Fibroblast of lung (primary cell): ENCODE data around the gene CALCOCO1. TPM values are rescaled to one million over a fixed set of nuclear protein-coding genes. Genes with fewer than 3 reads are reported as not detected.

Experiments used
- DNase-seq, 2 donors: peaks; one replicate each; pipeline versions ENCODE4 v3.0.0 to v3.0.0-alpha.2; 2010; ENCODE audit warnings: low read depth in 2 of 2
- H2AFZ ChIP-seq: 2 replicates; pipeline ENCODE4 v1.5.1; 2012; ENCODE audit warnings: low read length, control low read depth, inconsistent platforms
- H3K27ac ChIP-seq: 2 replicates; pipeline ENCODE4 v1.5.1; 2011; ENCODE audit warnings: low read length, control low read depth; ENCODE audit not compliant: insufficient read depth
- H3K27me3 ChIP-seq: 2 replicates; pipeline ENCODE4 v1.5.1; 2011; ENCODE audit warnings: mild to moderate bottlenecking, low read length; ENCODE audit not compliant: control insufficient read depth, insufficient read depth
- H3K36me3 ChIP-seq: 2 replicates; pipeline ENCODE4 v1.5.1; 2011; ENCODE audit warnings: low read length; ENCODE audit not compliant: control insufficient read depth, insufficient read depth
- H3K4me1 ChIP-seq: 2 replicates; pipeline ENCODE4 v1.5.1; 2011; ENCODE audit warnings: low read length; ENCODE audit not compliant: control insufficient read depth, insufficient read depth; ENCODE audit errors: extremely low read depth
- H3K4me2 ChIP-seq: 2 replicates; pipeline ENCODE4 v1.5.1; 2011; ENCODE audit warnings: low read length, control low read depth; ENCODE audit not compliant: insufficient read depth; ENCODE audit errors: extremely low read depth
- H3K4me3 ChIP-seq, 4 experiments: fragments of 200-600 bp in 1 of 4; sonication (generic) in 1 of 4; replicated peaks in 1 of 4; 2 replicates each; pipeline ENCODE4 v1.5.1; 2011 to 2016; ENCODE audit warnings: low read length in 4 of 4, low read depth in 3 of 4, mild to moderate bottlenecking in 3 of 4, control low read depth in 2 of 4, inconsistent platforms in 1 of 4, mixed read lengths in 1 of 4; ENCODE audit not compliant: insufficient read depth in 1 of 4; ENCODE audit errors: control extremely low read depth in 1 of 4
- H3K79me2 ChIP-seq: 2 replicates; pipeline ENCODE4 v1.5.1; 2012; ENCODE audit warnings: mild to moderate bottlenecking, low read length, inconsistent platforms; ENCODE audit not compliant: control insufficient read depth, insufficient read depth
- H3K9ac ChIP-seq: 2 replicates; pipeline ENCODE4 v1.5.1; 2011; ENCODE audit warnings: mild to moderate bottlenecking, low read length, control low read depth; ENCODE audit not compliant: insufficient read depth
- H3K9me3 ChIP-seq: 2 replicates; pipeline ENCODE4 v1.5.1; 2012; ENCODE audit warnings: low read depth, low read length; ENCODE audit not compliant: control insufficient read depth, insufficient read depth
- H4K20me1 ChIP-seq: 2 replicates; pipeline ENCODE4 v1.5.1; 2011; ENCODE audit warnings: low read length; ENCODE audit not compliant: control insufficient read depth, insufficient read depth; ENCODE audit errors: extremely low read depth
- EZH2 ChIP-seq: IDR thresholded peaks from 2 replicates; pipeline ENCODE4 v1.5.1; 2012; ENCODE audit warnings: low read length, control low read depth, mild to moderate bottlenecking; ENCODE audit errors: missing control alignments
- polyA minus RNA-seq: library from RNA; depleted of rRNA, polyadenylated mRNA; stranded (reverse); fragments of >200 nt; gene quantifications from 2 replicates; pipeline ENCODE4 v1.2.3, GENCODE V29; 2011; ENCODE audit warnings: low replicate concordance
- polyA plus RNA-seq, 2 donors: library from polyadenylated mRNA; depleted of rRNA in 1 of 2; stranded (reverse) in 1 of 2; unstranded in 1 of 2; fragments of >200 nt; gene quantifications; 2 replicates each; pipeline ENCODE4 v1.2.1, GENCODE V29; 2011 to 2012; ENCODE audit warnings: missing spikeins in 1 of 2
- total RNA-seq: library from RNA; depleted of rRNA; stranded (reverse); fragments of >200 nt; gene quantifications from 2 replicates; pipeline ENCODE4 v1.2.1, GENCODE V29; 2014
- TF ChIP-seq, protein P1 (sequence below), 2 donors: IDR thresholded peaks in 1 of 2; conservative IDR thresholded peaks in 1 of 2; 1 replicate in 1 of 2; 2 replicates in 1 of 2; pipeline ENCODE4 v1.5.1; 2011 to 2012; ENCODE audit warnings: low read length in 2 of 2, control low read depth in 1 of 2, inconsistent platforms in 1 of 2, low read depth in 1 of 2, mild to moderate bottlenecking in 1 of 2

CALCOCO1 gene
- 116 and 118 TPM in 2 replicates for total RNA-seq
- 74.6 and 125 TPM in 2 replicates for polyA plus RNA-seq
- polyA plus RNA-seq (2012): 61.5 and 104 TPM in 2 replicates
- polyA minus RNA-seq: 151 and 292 TPM in 2 replicates

DNA sequence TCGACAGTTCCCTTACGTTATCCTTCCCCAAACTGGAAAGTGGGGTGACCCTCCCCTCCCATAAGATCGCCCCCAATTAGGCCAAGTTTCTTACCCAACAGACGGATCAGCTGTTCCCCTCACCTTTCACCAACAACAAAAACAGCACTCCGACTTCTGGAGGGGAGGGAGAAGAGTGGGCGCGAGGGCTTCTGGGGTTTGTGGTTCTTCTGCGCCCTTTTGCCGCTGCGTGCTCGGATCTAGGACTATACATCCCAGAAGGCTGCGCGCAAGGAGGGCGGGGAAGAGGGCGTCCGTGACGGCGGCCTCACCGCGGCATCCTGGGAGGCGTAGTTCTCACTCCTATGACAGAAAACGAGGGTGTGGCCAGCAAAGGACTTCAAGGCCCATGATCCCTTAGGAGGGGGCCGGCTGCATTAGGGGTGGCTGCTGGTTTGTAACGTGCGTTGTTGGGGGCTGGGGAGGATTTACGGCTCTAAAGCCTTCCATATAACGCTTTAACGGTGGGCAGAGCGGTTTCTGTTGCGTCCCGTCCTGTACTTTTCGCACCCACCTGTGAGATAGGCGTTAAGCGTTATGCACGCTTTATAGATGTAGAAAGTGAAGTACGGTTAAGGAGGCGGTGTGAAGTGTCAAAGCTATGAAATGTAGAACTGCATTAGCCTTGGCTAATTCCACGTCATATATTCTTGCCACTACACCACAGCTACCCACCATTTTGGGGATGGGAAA is at the start of gene CALCOCO1:
Gene CALCOCO1, minus strand, starts transcription at position 143 of the 732 bp plus-strand sequence. CDS start 2,210 bp downstream, outside the sequence.
- H3K36me3 ChIP-seq: peaks cover 2% of the 10 kb centered on the region
- peaks cover 4% of the 10 kb centered on the region for H3K79me2 ChIP-seq
- TF ChIP-seq EZH2: no peak
- TF ChIP-seq, protein P1, sequence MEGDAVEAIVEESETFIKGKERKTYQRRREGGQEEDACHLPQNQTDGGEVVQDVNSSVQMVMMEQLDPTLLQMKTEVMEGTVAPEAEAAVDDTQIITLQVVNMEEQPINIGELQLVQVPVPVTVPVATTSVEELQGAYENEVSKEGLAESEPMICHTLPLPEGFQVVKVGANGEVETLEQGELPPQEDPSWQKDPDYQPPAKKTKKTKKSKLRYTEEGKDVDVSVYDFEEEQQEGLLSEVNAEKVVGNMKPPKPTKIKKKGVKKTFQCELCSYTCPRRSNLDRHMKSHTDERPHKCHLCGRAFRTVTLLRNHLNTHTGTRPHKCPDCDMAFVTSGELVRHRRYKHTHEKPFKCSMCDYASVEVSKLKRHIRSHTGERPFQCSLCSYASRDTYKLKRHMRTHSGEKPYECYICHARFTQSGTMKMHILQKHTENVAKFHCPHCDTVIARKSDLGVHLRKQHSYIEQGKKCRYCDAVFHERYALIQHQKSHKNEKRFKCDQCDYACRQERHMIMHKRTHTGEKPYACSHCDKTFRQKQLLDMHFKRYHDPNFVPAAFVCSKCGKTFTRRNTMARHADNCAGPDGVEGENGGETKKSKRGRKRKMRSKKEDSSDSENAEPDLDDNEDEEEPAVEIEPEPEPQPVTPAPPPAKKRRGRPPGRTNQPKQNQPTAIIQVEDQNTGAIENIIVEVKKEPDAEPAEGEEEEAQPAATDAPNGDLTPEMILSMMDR (conservative IDR thresholded peaks at IDR 0.05 in 1 of 2, IDR thresholded peaks at IDR 0.05 in 1 of 2; ENCODE audit: low read depth in 1 of 2, low read length in 2 of 2): no peak
- peak within 1 kb of the TSS; percentile 88 for H3K4me2 ChIP-seq
- no peaks in the 10 kb centered on the region for H3K9me3 ChIP-seq
- H3K9ac ChIP-seq: peak within 1 kb of the TSS; percentile 63
- H3K27me3 ChIP-seq: no peaks in the 10 kb centered on the region
- peak within 1 kb of the TSS; percentile 84 to 95 (median 88) for H3K4me3 ChIP-seq
- no peaks in the 10 kb centered on the region for H4K20me1 ChIP-seq
- H3K4me1 ChIP-seq: no peaks in the 10 kb centered on the region
- H3K27ac ChIP-seq: peak within 1 kb of the TSS; percentile 68
- peak; percentile 98 to 99 for DNase-seq
- H2AFZ ChIP-seq: peak within 1 kb of the TSS; percentile 88

DNA sequence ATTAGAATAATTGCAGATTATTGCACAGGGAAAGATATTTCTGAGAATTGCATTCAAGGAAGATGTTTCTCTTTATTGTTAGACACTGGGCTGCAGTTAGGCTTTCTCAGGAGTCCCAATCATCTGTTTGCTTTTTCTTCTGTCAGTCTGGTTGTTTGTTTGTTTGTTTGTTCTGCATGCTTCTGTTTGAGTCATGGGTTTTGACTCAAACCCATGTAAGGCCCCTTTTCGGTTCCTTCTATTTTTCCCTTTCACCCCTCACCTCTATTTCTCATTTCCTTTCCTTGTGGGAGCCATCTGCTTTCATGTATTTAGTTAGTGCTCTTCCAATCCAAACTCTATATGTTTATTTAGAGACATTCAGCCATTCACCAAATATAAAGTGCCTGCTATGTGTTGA is 49.6 kb upstream of the CALCOCO1 start:
- DNase-seq: no peak
- Histone ChIP-seq H2AFZ (no peak overlapping the region), H3K4me2 (no peak overlapping the region), H3K79me2 (no peaks in the 10 kb centered on the region), H3K27me3 (peaks cover 8% of the 10 kb centered on the region), H3K9me3 (no peaks in the 10 kb centered on the region), H3K4me1 (no peaks in the 10 kb centered on the region), H4K20me1 (no peaks in the 10 kb centered on the region), H3K36me3 (no peaks in the 10 kb centered on the region), H3K9ac (no peak overlapping the region), H3K27ac (no peak overlapping the region), H3K4me3 (no peak overlapping the region)
- TF ChIP-seq, protein P1 (conservative IDR thresholded peaks at IDR 0.05 in 1 of 2, IDR thresholded peaks at IDR 0.05 in 1 of 2; ENCODE audit: low read depth in 1 of 2, low read length in 2 of 2): no peak
- TF ChIP-seq EZH2: no peak

DNA sequence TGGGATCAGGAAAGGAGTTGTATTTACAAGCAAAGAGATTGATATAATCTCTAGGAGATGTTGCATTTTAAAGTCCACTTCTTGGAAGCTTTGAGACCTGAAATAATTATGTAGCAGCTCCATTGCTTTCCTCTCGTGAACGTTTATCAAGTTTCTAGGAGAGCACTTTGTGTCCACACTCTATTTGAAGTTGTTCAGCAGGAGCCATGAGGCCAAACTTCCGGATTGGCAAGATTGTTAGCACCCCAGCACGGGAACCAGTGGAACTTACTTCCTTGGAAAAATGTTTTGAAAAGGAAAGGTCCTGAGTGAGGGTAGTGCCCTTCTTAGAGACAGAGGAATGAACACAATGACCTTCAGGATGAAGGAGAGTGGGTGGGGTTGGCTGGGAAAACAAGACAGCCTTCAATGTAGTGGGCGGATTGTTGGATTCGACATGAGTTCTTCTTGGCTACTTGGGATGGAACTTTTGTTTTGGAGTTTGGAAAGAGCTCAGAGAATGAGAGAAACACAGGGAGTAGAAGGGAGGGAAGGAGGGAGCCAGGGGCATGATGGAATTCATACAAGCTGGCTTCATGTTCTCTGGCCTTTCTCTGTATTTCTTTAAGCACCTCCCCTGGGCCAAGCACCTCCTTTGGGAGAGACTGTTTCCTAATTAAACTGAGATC is 48.4 kb upstream of the CALCOCO1 start:
- no peak overlapping the region for H3K4me2 ChIP-seq

More for the DNA sequence above, 48.4 kb upstream of the CALCOCO1 start:
- peaks cover 4% of the 10 kb centered on the region for H3K4me1 ChIP-seq
- H4K20me1 ChIP-seq: no peaks in the 10 kb centered on the region
- no peak overlapping the region for H3K4me3 ChIP-seq
- TF ChIP-seq, protein P1 (conservative IDR thresholded peaks at IDR 0.05 in 1 of 2, IDR thresholded peaks at IDR 0.05 in 1 of 2; ENCODE audit: low read depth in 1 of 2, low read length in 2 of 2): no peak
- TF ChIP-seq EZH2: no peak
- H3K9me3 ChIP-seq: no peaks in the 10 kb centered on the region
- H3K36me3 ChIP-seq: no peaks in the 10 kb centered on the region
- peak in 1 of 2 donors; percentile 11 for DNase-seq
- H3K27me3 ChIP-seq: peaks cover 7% of the 10 kb centered on the region
- H3K27ac ChIP-seq: no peak overlapping the region
- H2AFZ ChIP-seq: peak overlapping the region; percentile 6
- H3K79me2 ChIP-seq: no peaks in the 10 kb centered on the region
- no peak overlapping the region for H3K9ac ChIP-seq
